Tibial nerve (tissue), 4 donors: ENCODE results near the gene DYNLL1. TPM values are rescaled to one million over a fixed set of nuclear protein-coding genes. Genes with fewer than 3 reads are reported as not detected.

ENCODE experiments used
- DNase-seq, 2 donors: peaks; one replicate each; pipeline ENCODE4 v3.0.0-alpha.2; 2019; ENCODE audit warnings: low spot score in 2 of 2
- H3K27ac ChIP-seq, 4 donors: fragments of 200-600 bp; sonication (generic) in 3 of 4; one replicate each; pipeline ENCODE4 v1.5.1; 2017 to 2019; ENCODE audit warnings: mild to moderate bottlenecking in 1 of 4
- H3K27me3 ChIP-seq, 2 donors: fragments of 200-600 bp; sonication (generic) in 1 of 2; one replicate each; pipeline versions ENCODE4 v1.5.1 to v1.6.0; 2017 to 2019
- H3K36me3 ChIP-seq, 3 donors: fragments of 200-600 bp; sonication (generic); one replicate each; pipeline ENCODE4 v1.5.1; 2018 to 2019
- H3K4me1 ChIP-seq, 4 donors: fragments of 200-600 bp; sonication (generic) in 3 of 4; one replicate each; pipeline ENCODE4 v1.5.1; 2017 to 2019
- H3K4me3 ChIP-seq, 4 donors: fragments of 200-600 bp; sonication (generic) in 3 of 4; one replicate each; pipeline ENCODE4 v1.5.1; 2017 to 2019; ENCODE audit warnings: mild to moderate bottlenecking in 1 of 4, moderate library complexity in 1 of 4
- H3K9me3 ChIP-seq, 4 donors: fragments of 200-600 bp; sonication (generic) in 3 of 4; one replicate each; pipeline ENCODE4 v1.5.1; 2017 to 2019
- EP300 ChIP-seq, 2 donors: sonication (generic); formaldehyde crosslinking; IDR thresholded peaks; one replicate each; pipeline ENCODE4 v1.6.1; 2017; ENCODE audit warnings: antibody characterized with exemption in 2 of 2, mild to moderate bottlenecking in 1 of 2
- POLR2A ChIP-seq, 2 donors: fragments of 450-650 bp; IDR thresholded peaks; one replicate each; pipeline ENCODE4 v1.6.1; 2017; ENCODE audit warnings: antibody characterized with exemption in 2 of 2, mild to moderate bottlenecking in 2 of 2, moderate library complexity in 2 of 2
- WGBS, 2 donors: methylation state at CpG; one replicate each; pipeline ENCODE4 v1.1.5; 2018; 5-methylcytosine and 5-hydroxymethylcytosine counted together
- small RNA-seq: library from RNA; depleted of rRNA; stranded (forward); fragments of <200 nt; gene quantifications from one replicate; pipeline ENCODE3, GENCODE V24; 2016
- total RNA-seq, 4 donors: library from RNA; depleted of rRNA; stranded (reverse); fragments of >200 nt; gene quantifications; one replicate each; pipeline ENCODE4 v1.1.0, GENCODE V29; 2016
- TF ChIP-seq, protein P1 (sequence below), 5 experiments: fragments of 200-600 bp in 3 of 5; fragments of 450-650 bp in 2 of 5; sonication (generic) in 3 of 5; IDR thresholded peaks; one replicate each; pipeline ENCODE4 v1.5.1; 2016 to 2019; ENCODE audit warnings: antibody characterized with exemption in 5 of 5, mild to moderate bottlenecking in 3 of 5, moderate library complexity in 2 of 5

Gene DYNLL1
- total RNA-seq, 4 donors from 2014 or later, result 175 to 306 (median 258) TPM

DNA sequence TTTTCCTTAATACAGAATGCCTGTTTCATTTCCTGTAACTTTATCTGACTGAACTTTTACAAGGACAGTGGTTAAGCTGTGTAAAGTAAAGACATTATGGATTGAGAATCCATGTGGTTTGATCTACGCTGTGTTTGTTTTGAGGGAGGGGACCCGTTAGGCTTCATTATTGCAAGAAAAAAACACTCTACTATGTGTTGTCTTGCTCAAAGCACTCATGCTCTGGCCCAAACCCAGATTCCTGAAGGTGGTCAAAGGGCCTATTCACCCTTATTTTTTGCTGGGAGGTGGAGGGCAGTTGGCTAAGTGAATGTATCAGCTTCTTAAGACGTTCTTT is 50.1 kb downstream of the DYNLL1 start:
- H3K4me3 ChIP-seq, result no peak overlapping the region
- no peak overlapping the region for H3K27ac ChIP-seq
- peaks cover 0 to 47% (median 19%) of the 10 kb centered on the region in 3 donors for H3K36me3 ChIP-seq
- no peaks in the 10 kb centered on the region for H3K9me3 ChIP-seq
- 47 to 49% methylated on average over 3 of the region's 3 CpGs for WGBS, 2 donors
- H3K4me1 ChIP-seq, result peaks cover 0 to 78% (median 19%) of the 10 kb centered on the region in 4 donors
- no peaks in the 10 kb centered on the region for H3K27me3 ChIP-seq
- TF ChIP-seq POLR2A (IDR thresholded peaks at IDR 0.05) (no peak), EP300 (IDR thresholded peaks at IDR 0.05) (no peak)
- TF ChIP-seq, protein P1, sequence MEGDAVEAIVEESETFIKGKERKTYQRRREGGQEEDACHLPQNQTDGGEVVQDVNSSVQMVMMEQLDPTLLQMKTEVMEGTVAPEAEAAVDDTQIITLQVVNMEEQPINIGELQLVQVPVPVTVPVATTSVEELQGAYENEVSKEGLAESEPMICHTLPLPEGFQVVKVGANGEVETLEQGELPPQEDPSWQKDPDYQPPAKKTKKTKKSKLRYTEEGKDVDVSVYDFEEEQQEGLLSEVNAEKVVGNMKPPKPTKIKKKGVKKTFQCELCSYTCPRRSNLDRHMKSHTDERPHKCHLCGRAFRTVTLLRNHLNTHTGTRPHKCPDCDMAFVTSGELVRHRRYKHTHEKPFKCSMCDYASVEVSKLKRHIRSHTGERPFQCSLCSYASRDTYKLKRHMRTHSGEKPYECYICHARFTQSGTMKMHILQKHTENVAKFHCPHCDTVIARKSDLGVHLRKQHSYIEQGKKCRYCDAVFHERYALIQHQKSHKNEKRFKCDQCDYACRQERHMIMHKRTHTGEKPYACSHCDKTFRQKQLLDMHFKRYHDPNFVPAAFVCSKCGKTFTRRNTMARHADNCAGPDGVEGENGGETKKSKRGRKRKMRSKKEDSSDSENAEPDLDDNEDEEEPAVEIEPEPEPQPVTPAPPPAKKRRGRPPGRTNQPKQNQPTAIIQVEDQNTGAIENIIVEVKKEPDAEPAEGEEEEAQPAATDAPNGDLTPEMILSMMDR (IDR thresholded peaks at IDR 0.05), result no peak
- no peak for DNase-seq

Small RNA genes within 50 kb of the gene (small RNA-seq; reads per million reads assigned to genes)
- gene RF00019, result not detected

Other genes with a start within 250 kb of the DYNLL1 start
- gene PXN, start 230.4 kb upstream of the DYNLL1 start, total RNA-seq, result 100 to 1,000 TPM; 217 to 428 (median 330) TPM
- gene RNU4-2, start 204.2 kb upstream of the DYNLL1 start, total RNA-seq, result under 1 TPM; under 0.01 TPM
- gene RNU4-1, start 202.9 kb upstream of the DYNLL1 start, total RNA-seq, result under 1 TPM in 3 of 4 donors, not detected in 1; under 0.01 TPM
- gene SIRT4, start 193.8 kb upstream of the DYNLL1 start, total RNA-seq, result 1 to 10 TPM in 3 of 4 donors, under 1 TPM in 1; 0.87 to 5.7 (median 1.9) TPM
- 10 to 100 TPM in 1 of 4 donors, not detected in 3; 11.4 TPM for gene PLA2G1B, start 168.3 kb upstream of the DYNLL1 start, total RNA-seq
- gene MSI1, start 126.9 kb upstream of the DYNLL1 start, total RNA-seq, result 1 to 10 TPM in 1 of 4 donors, under 1 TPM in 2, not detected in 1; 0.22 to 1.2 (median 0.59) TPM
- gene COX6A1, start 58.0 kb upstream of the DYNLL1 start, total RNA-seq, result 100 to 1,000 TPM; 458 to 661 (median 570) TPM
- 10 to 100 TPM in 1 of 4 donors, 1 to 10 TPM in 3; 2.4 to 17.0 (median 7.0) TPM for gene TRIAP1, start 49.7 kb upstream of the DYNLL1 start, total RNA-seq
- 10 to 100 TPM; 21.0 to 37.3 (median 29.2) TPM for gene GATC, start 49.7 kb upstream of the DYNLL1 start, total RNA-seq
- 10 to 100 TPM; 66.6 to 90.6 (median 77.1) TPM for gene SRSF9, start 26.4 kb upstream of the DYNLL1 start, total RNA-seq
- 10 to 100 TPM; 21.6 to 23.7 (median 23.4) TPM for gene COQ5, start 33.0 kb downstream of the DYNLL1 start, total RNA-seq
- gene RNF10, start 38.2 kb downstream of the DYNLL1 start, total RNA-seq, result 100 to 1,000 TPM; 201 to 306 (median 264) TPM
- 10 to 100 TPM; 32.6 to 57.6 (median 51.7) TPM for gene POP5, start 85.3 kb downstream of the DYNLL1 start, total RNA-seq
- under 1 TPM in 2 of 4 donors, not detected in 2; 0.21 to 0.22 TPM for gene CABP1, start 144.5 kb downstream of the DYNLL1 start, total RNA-seq
- 10 to 100 TPM; 42.6 to 67.8 (median 58.6) TPM for gene MLEC, start 191.0 kb downstream of the DYNLL1 start, total RNA-seq
- 10 to 100 TPM; 20.4 to 27.1 (median 22.1) TPM for gene UNC119B, start 214.3 kb downstream of the DYNLL1 start, total RNA-seq
- gene ACADS, start 229.7 kb downstream of the DYNLL1 start, total RNA-seq, result 10 to 100 TPM; 24.7 to 53.4 (median 34.3) TPM